Neural crest cell (in vitro differentiated cells): Measurements from ENCODE around the gene ZNF429. TPM values are rescaled to one million over a fixed set of nuclear protein-coding genes. Genes with fewer than 3 reads are reported as not detected.
"Not testable (repeated sequence)": the region's sequence is repeated elsewhere in the genome, so short reads cannot be mapped to it uniquely, and the experiment has no call there.

Experiments used
- DNase-seq: peaks from one replicate; pipeline ENCODE4 v3.0.0; 2021; ENCODE audit warnings: low read depth, mixed read lengths, low spot score
- H3K27ac Mint-ChIP-seq: one replicate; pipeline ENCODE4 v1.8.0; 2021; ENCODE audit warnings: mild to moderate bottlenecking, mixed read lengths; ENCODE audit not compliant: unreplicated experiment
- H3K27me3 Mint-ChIP-seq: 2 replicates; pipeline ENCODE4 v1.8.0; 2021; ENCODE audit warnings: low read depth, mild to moderate bottlenecking, mixed read lengths
- H3K36me3 Mint-ChIP-seq: 2 replicates; pipeline ENCODE4 v1.8.0; 2021; ENCODE audit warnings: low read depth, mild to moderate bottlenecking, mixed read lengths
- H3K4me1 Mint-ChIP-seq: 2 replicates; pipeline ENCODE4 v1.8.0; 2021; ENCODE audit warnings: mixed read lengths
- H3K4me3 Mint-ChIP-seq: one replicate; pipeline ENCODE4 v1.8.0; 2021; ENCODE audit warnings: mild to moderate bottlenecking, mixed read lengths
- H3K9me3 Mint-ChIP-seq: 2 replicates; pipeline ENCODE4 v1.8.0; 2021; ENCODE audit warnings: mixed read lengths
- total RNA-seq: library from RNA; stranded (reverse); gene quantifications from 2 replicates; pipeline ENCODE4 v1.2.1, GENCODE V29; 2021
- TF ChIP-seq, protein P1 (sequence below): fragments of 200-600 bp; sonication (generic); conservative IDR thresholded peaks from 2 replicates; pipeline ENCODE4 v1.5.0; 2021; ENCODE audit warnings: antibody characterized with exemption, mild to moderate bottlenecking

ZNF429 gene
- total RNA-seq, 1 donor from 2014 or later: 17.7 TPM

DNA sequence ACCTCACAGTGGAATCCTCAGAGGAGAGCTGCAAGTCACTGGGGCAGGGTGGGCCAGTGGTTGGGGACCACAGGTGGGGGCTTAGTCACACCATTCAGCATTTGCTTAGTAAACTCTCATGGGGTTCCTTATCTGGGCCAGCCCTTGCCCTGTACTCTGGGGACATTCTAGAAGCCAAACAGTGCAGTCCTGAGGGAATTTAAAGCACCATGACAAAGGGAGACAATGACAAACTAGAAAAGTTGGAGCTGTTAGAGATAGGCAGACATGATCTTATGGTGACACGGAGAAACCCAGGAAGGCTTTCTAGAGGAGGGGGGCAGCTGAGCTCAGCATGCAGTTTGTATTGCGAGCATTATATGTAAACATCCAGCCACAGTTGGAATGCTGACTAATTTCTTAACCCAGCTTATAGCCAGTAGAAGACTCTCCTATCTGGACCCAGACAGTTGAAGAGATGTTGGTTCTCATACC, 87.6 kb downstream of the ZNF429 start:
- TF ChIP-seq, protein P1, sequence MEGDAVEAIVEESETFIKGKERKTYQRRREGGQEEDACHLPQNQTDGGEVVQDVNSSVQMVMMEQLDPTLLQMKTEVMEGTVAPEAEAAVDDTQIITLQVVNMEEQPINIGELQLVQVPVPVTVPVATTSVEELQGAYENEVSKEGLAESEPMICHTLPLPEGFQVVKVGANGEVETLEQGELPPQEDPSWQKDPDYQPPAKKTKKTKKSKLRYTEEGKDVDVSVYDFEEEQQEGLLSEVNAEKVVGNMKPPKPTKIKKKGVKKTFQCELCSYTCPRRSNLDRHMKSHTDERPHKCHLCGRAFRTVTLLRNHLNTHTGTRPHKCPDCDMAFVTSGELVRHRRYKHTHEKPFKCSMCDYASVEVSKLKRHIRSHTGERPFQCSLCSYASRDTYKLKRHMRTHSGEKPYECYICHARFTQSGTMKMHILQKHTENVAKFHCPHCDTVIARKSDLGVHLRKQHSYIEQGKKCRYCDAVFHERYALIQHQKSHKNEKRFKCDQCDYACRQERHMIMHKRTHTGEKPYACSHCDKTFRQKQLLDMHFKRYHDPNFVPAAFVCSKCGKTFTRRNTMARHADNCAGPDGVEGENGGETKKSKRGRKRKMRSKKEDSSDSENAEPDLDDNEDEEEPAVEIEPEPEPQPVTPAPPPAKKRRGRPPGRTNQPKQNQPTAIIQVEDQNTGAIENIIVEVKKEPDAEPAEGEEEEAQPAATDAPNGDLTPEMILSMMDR: no peak
- Mint-ChIP-seq H3K4me3 (no peak overlapping the region), H3K27me3 (peaks cover 5% of the 10 kb centered on the region), H3K4me1 (no peaks in the 10 kb centered on the region), H3K9me3 (peaks cover 3% of the 10 kb centered on the region), H3K36me3 (no peaks in the 10 kb centered on the region), H3K27ac (no peak overlapping the region)
- DNase-seq: no peak

DNA sequence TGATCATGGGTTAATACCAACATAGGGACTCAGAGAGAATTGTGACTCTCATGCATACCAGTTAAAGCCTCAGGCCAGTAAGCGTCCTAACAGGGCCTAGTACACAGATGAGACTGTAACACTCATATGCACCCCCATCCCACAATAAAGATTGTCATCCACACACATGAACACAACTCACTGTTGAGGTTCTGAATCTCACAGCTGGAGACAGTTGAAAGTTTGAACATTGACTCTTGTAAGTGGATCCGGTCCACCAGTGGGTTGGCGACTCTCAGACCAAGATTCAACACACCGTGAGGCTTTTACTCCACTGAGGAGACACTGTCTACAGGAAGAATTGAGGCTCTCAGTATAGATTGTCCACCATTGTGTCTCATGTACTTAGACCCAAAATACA, 88.1 kb downstream of the ZNF429 start:
- Mint-ChIP-seq H3K4me1 (no peaks in the 10 kb centered on the region), H3K9me3 (peaks cover 3% of the 10 kb centered on the region), H3K27me3 (peaks cover 4% of the 10 kb centered on the region), H3K4me3 (no peak overlapping the region), H3K27ac (no peak overlapping the region), H3K36me3 (no peaks in the 10 kb centered on the region)
- DNase-seq: no peak
- TF ChIP-seq, protein P1: no peak

DNA sequence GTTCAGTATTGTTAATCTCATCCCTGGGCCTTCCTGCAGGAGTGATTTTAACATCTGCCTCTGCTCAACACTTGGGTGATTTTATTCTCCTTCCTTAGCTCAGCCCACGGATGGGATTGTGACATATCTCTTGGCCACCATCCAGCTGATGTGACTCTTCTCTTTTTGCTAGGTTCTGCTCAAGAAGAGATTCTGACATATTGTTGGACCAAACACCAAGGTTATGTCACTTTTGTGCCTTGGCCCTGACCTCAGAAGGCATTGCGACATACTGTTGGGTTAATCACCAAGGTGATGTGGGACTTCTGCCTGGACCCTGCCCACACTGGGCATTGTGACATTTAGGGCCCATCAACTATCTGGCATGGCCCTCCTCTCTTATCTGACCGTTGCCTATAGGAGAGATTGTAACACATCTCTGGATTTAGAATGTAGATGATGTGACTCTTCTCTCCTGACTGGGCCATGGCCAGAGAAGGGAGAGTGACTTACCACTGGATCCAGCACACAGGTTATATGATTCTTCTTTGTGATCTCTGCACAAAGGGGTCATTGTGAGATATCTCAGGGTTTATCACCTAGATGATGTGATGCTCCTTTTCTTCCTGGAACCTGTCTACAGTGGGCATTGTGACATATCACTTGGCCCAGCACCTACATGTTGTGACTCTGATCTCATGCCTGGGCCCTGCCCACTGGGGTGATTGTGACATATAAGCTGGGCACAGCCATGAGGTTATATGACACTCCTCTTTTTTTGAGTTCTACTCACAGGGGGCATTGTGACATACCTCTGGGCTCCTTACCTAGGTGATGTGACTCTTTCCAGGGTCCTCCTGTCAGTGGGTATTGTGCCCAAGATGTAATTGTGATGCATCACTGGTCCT, 88.8 kb downstream of the ZNF429 start:
- H3K9me3 Mint-ChIP-seq: peaks cover 3% of the 10 kb centered on the region
- no peak overlapping the region for H3K4me3 Mint-ChIP-seq
- DNase-seq: no peak
- H3K36me3 Mint-ChIP-seq: no peaks in the 10 kb centered on the region
- H3K4me1 Mint-ChIP-seq: no peaks in the 10 kb centered on the region
- TF ChIP-seq, protein P1: no peak
- H3K27ac Mint-ChIP-seq: no peak overlapping the region
- peaks cover 3% of the 10 kb centered on the region for H3K27me3 Mint-ChIP-seq

DNA sequence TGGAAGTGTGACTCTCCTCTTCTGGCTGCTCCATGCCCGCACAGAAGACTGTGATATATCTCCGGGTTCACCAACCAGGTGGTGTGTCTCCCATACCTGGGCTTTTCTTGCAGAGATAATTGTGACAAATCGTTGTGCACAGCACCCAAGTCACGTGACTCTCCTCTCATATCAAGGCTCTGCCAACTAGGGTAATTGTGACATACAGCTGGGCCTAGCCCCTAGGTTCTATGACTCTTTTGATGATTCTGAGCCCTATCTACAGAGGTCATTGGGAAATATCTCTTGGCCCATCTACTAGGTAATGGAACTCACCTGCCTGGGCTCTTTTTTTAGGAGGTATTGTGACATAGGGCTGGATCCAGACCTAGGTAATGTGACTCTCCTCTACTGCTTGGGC, 89.8 kb downstream of the ZNF429 start:
- Mint-ChIP-seq H3K9me3 (peaks cover 3% of the 10 kb centered on the region), H3K27ac (no peak overlapping the region), H3K4me1 (no peaks in the 10 kb centered on the region), H3K27me3 (peaks cover 3% of the 10 kb centered on the region), H3K36me3 (no peaks in the 10 kb centered on the region), H3K4me3 (no peak overlapping the region)
- TF ChIP-seq, protein P1: no peak
- no peak for DNase-seq

DNA sequence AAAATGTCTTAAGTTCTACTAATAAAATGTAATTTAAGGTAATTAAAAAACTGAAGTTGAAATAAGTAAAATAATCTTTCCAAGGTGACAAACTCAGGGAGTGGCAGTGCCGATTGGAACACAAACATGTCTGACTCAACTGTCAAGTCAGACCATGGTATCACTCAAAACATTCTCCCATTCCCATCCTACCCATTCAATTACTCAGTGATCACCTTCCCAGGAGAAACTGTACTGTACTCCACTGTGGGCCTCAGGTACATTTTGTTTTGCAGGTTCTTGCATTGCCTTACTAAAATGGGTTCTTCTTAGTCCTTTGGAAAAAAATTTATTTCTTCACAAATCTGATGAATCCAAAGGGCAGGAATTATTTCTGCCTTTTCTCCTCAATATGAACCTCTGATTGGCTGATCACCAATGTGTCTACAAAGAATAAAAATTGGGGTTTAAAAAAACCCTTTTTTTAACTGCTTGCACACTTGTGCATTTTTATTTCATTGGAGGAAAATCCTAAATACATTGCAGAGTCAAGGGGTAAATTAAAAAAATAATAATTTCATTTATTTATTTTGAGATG, 96.8 kb downstream of the ZNF429 start:
- Mint-ChIP-seq H3K36me3 (no peaks in the 10 kb centered on the region), H3K4me1 (peaks cover 33% of the 10 kb centered on the region), H3K27me3 (no peaks in the 10 kb centered on the region), H3K27ac (no peak overlapping the region), H3K4me3 (no peak overlapping the region), H3K9me3 (no peaks in the 10 kb centered on the region)
- TF ChIP-seq, protein P1: no peak
- DNase-seq: no peak

DNA sequence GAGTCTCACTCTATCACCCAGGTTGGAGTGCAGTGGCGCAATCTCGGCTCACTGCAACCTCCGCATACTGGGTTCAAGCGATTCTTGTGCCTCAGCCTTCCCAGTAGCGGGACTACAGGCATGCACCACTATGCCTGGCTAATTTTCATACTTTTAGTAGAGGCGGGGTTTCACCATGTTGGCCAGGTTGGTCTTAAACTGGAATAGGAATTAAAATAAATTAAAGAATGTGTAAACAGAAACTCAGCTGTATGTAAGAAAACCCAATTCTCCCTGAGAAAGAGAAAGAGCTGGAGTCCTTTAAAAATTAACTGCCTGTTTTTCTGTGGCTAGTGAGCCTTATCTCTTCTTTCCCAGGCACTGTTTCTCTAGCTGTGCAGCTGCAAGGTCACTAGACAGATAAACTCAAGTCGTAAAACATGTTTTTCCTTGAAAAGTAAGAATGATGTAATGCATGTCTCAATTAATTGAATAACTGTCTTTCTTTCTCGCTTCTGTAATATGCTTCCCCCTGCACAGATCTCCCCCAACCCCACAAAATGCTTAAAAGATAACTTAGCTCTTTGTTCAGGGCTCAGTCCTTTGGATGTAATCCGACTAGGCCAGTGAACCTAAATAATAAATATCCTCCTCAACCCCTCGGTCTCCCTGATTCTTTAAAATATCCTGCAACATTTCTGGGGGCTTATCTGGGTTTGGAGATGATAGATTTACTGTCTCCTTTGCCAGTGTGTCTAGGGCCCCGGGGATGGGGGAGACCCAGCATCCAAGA, 97.4 kb downstream of the ZNF429 start:
- H3K4me3 Mint-ChIP-seq, H3K9me3 Mint-ChIP-seq, H3K27me3 Mint-ChIP-seq, DNase-seq, H3K36me3 Mint-ChIP-seq: not testable (repeated sequence)
- Mint-ChIP-seq H3K27ac (peak overlapping the region; percentile 19), H3K4me1 (peaks cover 33% of the 10 kb centered on the region)
